Measurements from ENCODE around the gene ANKMY1.
"Not testable (repeated sequence)": the region's sequence is repeated elsewhere in the genome, so short reads cannot be mapped to it uniquely, and the experiment has no call there.

Gene ANKMY1

GRCh38 chr2:240567872-240568677 lies 10.3 kb upstream of the ANKMY1 start, which contains the start of gene RNPEPL1:
RNPEPL1 (plus strand) TSS chr2:240568484; CDS start chr2:240568587, 103 bp downstream.
- DNase-seq = peak; percentile 54 to 63

GRCh38 chr2:240567137-240567871 lies 9.5 kb upstream of the ANKMY1 start:
- DNase-seq = peak; percentile 43 to 52

GRCh38 chr2:240566203-240567136 lies 8.7 kb upstream of the ANKMY1 start:
- DNase-seq = peak; percentile 94

- peak; percentile 95 for DNase-seq
Measured at GRCh38 chr2:240565333-240566202, 7.8 kb upstream of the ANKMY1 start.

GRCh38 chr2:240564561-240565332 lies 7.0 kb upstream of the ANKMY1 start:
- peak in 1 of 2 donors; percentile 41 for DNase-seq

GRCh38 chr2:240563951-240564560 lies 6.3 kb upstream of the ANKMY1 start:
- no peak for DNase-seq

GRCh38 chr2:240563231-240563630 lies 5.4 kb upstream of the ANKMY1 start:
- not testable (repeated sequence) for DNase-seq

- peak; percentile 44 for DNase-seq
Measured at GRCh38 chr2:240561325-240561971, 3.7 kb upstream of the ANKMY1 start.

- peak; percentile 98 to 99 for DNase-seq
Measured at GRCh38 chr2:240560480-240561324, 2.9 kb upstream of the ANKMY1 start.

GRCh38 chr2:240560084-240560479 lies 2.3 kb upstream of the ANKMY1 start, which contains the start of gene DUSP28:
DUSP28 (plus strand) TSS chr2:240560357; CDS start chr2:240560685, 328 bp downstream.
- peak; percentile 92 for DNase-seq

GRCh38 chr2:240559286-240559685 lies 1.5 kb upstream of the ANKMY1 start:
- DNase-seq = no peak

- no peak for DNase-seq
Measured at GRCh38 chr2:240558236-240558761, 511 bp upstream of the ANKMY1 start.

GRCh38 chr2:240557101-240557751 lies 562 bp downstream of the ANKMY1 start:
- no peak for DNase-seq

GRCh38 chr2:240556553-240557100 lies 1.2 kb downstream of the ANKMY1 start:
- DNase-seq = peak; percentile 71 to 83

GRCh38 chr2:240555541-240556250 lies 2.1 kb downstream of the ANKMY1 start:
- DNase-seq = no peak

- no peak for DNase-seq
Measured at GRCh38 chr2:240554767-240555493, 2.9 kb downstream of the ANKMY1 start.
